Embryonic facial prominence (tissue), 1 donor: ENCODE measurements around the gene BMPR1B.

ENCODE experiments used
- DNase-seq: peaks from one replicate; pipeline ENCODE4 v3.0.0-alpha.2; 2016; ENCODE audit errors: extremely low spot score

The BMPR1B gene

GRCh38 chr4:94960708-94961107, 203.0 kb downstream of the BMPR1B start:
- no peak for DNase-seq

DNA sequence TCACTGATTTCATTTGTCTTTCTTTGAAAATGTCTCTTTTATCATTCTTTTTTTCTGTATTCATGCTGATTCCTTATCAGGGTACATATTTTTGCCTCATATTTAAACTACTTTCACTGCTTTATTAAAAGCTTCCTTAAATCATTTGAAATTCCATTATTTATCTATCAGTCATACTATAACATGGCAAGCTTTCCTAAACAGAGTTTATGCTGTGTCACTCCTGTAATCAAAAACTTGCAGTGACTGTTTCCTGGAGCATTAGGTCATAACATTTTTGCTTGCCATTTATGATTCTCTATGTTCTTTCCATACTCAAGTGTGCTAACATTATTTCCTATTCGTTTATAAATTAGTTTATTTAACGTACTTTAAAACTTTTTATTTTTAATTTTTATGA, 203.7 kb downstream of the BMPR1B start:
- no peak for DNase-seq

DNA sequence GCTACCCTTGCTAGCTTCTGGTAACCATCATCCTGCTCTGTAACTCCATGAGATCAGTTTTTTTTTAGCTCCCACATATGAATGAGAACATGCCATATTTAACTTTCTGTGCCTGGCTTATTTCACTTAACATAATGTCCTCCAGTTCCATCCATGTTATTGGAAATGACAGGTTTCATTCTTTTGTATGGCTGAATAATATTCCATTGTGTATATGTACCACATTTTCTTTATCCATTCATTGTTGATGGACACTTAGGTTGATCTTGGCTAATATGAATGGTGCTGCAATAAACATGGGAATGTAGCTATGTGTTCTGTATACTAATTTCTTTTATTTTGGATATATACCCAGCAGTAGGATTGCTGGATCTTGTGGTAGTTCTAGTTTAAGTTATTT, 204.7 kb downstream of the BMPR1B start:
- no peak for DNase-seq

DNA sequence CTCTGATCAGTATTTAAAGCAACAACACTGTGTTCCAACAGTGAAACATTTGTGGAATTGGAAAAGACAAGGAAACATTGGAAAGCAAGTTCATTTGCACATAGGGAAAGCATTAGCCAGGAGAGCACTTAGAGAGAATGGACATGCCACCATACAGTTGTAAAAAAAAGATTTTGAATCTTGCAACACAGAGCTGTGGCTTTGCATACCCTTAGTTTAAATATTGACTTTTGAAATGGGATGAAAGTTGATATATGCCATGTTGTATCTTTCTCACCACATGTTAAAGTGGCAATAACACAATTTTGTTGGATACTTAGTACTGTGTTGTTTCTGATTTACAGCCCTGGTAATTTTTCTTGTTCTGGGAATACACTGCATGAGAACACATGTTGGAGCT, 208.1 kb downstream of the BMPR1B start:
- no peak for DNase-seq

GRCh38 chr4:94968493-94968892, 210.7 kb downstream of the BMPR1B start:
- DNase-seq: no peak

DNA sequence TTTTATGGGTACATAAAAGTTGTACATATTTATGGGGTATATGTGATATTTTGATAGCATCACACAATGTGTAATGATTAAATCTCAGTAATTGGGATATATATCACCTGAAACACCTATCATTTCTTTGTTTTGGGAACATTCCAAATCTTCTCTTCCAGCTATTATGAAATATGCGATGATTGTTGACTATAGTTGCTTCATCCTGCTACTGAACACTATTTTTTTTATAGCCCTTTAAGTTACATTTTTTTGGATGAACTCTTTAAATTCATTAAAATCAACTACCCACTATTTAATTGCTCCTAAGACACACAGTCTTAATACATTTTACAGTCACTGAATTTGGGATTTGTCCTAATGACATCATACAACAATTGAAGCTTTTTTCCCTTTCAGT, 212.9 kb downstream of the BMPR1B start:
- DNase-seq: no peak

DNA sequence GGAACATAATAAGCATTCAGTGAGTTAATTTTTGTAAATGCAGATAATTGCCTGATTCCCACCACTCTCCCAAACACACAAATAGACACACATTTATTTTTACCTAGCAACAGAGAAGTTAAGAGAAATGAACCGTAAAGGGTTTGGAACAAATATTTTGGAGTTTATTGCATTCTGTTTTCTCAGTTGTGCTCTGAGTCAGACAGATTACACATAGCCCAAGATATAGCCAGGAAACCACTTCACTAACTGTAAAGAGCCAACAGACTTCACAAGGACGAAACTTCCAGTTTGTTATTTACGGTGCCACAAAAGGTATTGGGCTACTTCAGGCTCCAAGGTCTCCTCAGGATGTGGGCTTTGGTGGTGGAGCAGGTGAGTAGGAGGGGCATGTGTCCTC, 217.0 kb downstream of the BMPR1B start:
- DNase-seq: no peak

- DNase-seq: no peak
Measured at GRCh38 chr4:94976371-94977011, 218.7 kb downstream of the BMPR1B start.

- no peak for DNase-seq
Measured at GRCh38 chr4:94978904-94979303, 221.1 kb downstream of the BMPR1B start.

- no peak for DNase-seq
Measured at GRCh38 chr4:94979621-94980020, 221.9 kb downstream of the BMPR1B start.

- no peak for DNase-seq
Measured at GRCh38 chr4:94995684-94996394, 238.1 kb downstream of the BMPR1B start.

DNA sequence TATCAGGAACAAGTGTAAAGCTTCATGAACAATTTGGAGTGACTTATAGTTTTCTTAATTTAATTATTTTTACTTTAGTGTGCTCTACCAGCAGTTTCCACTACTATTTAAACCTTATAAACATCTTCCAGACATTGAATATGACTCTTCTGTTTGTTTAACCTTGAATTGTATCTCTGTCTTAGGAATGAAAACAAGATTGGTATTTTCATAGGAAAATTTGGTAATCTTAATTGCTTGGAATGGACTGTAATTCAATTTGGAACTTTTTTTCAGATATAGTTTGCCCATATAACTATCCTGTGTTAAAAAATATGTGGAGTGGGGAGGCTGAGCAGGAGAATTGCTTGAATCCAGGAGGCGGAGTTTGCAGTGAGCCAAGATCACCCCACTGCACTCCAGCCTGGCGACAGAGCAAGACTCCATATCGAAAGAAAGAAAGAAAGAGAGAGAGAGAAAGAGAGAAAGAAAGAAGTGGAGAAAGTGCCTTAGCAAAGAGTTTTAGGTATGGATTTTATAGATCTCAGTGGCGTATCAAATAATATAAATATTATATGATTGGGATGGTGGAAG, 242.4 kb downstream of the BMPR1B start:
- DNase-seq: no peak

DNA sequence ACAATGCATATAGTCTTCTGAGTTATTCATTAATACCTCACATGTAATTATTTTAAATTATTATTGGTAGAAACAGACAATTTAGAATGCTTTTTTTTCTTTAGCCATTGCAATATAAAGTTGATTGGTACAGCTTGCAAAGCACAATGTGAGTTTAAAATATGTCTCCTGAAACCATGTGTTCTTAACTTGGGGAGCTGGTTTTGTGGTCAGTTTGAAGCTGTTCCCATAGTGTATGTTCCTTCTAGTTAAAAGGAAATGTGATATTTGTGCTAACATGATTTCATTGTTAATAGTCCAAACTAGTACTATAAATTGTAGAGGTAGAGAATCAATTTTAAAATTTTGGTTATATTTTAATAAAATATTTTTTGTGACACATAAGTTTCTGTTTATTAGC, 247.2 kb downstream of the BMPR1B start:
- DNase-seq: no peak

- no peak for DNase-seq
Measured at GRCh38 chr4:95007998-95008397, 250.2 kb downstream of the BMPR1B start.

DNA sequence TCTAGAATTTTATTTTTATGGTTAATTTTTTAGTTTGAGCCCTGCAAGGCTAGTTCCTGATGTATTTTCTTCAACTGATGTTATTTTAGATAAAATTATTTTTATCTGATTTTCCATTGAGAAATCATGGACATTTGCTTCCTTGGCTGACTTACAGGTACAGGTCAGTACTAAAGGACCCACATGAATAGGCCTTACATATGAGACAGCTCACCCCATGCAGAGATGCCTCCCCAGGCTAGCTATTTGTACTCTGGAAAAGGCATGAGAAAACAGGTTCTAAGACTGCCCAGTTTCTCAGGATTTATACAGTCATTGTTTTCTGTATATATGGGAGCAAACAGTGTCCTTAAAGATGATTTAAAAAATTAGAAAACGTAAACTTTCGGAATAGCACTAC, 255.5 kb downstream of the BMPR1B start:
- DNase-seq: no peak

DNA sequence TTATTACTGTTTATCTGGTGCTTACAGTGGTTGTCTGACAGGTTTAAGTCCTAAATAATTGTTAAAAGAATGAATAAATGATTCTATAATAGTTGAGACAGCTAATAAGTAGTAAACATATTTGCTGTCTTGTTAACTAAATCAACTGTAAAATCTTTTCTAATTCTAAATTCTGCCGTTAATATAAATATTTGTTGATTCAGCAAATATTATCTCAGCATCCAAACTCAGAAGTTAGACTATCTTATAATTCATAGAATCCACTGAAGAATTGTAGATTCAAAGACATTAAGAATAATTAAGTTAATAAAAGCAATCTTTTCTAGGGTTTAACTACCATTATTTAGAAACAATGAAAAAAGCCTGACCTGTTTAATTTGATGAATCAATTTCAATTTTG, 256.3 kb downstream of the BMPR1B start:
- DNase-seq: no peak

DNA sequence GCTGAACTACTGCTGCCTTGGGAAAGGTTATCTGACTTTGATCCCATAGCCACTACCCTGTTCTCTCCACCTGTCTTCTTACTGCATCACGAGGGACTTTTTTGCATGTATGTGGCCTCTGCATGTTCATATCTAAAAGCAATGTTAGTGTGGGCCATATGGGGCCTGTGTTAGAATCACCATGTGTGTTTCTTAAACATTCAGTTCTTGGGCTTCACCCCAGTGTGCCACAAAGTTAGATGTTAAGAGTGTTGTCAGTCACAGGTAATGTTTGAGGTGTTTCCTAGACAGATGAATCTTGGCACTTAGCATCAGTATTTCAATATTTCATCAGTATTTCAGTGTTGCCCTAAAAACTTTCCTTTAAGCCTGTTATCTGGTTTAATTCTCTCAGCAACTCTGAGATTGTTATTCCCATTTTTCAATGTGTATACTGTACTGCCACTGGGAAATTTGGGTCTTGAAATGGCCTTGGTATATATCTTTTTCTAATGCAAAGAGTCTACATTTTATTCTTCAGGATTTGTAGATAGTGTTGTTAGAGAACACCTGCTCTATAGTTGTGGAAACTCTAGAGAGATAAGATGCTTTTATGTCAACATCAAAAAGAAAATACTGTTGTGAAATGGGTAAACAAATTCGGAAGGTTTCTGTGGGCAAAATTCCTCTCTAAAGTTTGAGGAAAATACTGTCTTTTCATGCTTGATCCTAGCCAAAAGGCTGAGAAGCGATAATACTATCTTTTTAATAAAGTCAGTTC, 259.7 kb downstream of the BMPR1B start:
- no peak for DNase-seq

- DNase-seq: no peak
Measured at GRCh38 chr4:95018785-95019184, 261.0 kb downstream of the BMPR1B start.

- DNase-seq: no peak
Measured at GRCh38 chr4:95020521-95020920, 262.8 kb downstream of the BMPR1B start.

DNA sequence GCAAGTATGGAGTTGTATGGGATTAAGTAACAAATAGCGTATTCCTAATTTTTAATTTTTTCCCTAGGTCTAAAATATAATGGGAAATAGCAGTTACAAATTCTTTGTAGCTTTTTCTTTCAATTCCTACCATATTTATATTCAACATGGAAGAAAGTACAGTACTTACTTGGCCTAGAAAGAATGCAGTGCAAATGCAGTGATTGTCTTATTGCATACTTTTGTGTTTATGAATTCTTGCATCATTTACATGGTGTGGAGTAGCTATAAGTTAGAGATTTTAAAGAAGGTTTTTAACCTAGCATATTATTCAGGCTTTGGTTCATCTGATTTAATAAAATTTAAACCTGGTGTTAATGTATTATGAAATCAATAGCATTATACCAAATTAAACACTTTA, 263.3 kb downstream of the BMPR1B start:
- DNase-seq: no peak

DNA sequence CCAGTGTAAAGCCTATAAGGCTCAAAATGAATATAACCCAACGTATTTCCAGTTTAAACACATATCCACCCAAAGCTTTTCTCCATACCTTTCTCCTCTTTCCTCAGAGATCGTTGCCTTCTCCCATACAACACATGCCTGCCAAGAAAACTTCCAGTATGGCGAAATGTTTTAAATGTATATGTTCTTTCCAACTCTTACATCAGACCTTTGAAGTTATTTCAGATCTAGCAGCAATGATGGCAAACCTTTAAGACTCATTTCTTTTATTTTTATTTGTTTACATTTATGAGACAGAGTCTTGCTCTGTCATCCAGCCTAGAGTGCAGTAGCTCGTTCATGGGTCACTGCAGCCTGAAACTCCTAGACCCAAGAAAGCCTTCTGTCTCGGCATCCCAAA, 265.4 kb downstream of the BMPR1B start:
- no peak for DNase-seq

DNA sequence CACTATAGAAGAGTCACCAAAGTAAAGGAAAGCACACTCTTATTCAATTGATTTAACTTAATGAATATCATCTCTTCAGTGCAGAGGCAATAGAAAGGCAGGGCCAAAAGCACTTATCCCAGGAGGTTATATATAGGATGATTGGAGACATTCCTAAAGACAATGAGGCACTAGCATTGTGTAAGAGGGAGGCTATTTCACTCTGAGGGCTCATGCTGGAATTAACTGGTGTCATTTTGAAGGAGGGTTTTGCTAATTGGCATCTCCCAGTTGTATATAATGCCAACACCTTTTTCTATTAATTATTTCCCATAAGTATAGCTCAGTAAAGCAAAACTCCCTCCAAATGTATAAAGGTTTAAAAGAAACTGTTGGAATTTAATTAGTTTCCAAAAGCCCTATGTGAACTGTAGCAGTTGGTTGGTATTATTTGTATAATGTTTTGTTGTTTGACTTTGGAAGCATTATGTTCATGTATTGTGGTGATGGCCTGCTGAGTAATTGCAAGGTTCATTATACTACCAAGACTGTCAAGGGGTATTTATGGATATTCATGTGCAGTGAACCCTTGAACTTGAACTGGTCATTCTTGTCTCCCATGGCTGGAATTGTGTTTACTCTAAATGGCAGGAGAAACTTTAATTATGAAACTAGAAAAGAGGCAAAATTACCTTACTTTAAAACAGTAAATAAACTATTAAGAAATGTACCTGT, 270.3 kb downstream of the BMPR1B start:
- DNase-seq: no peak
